Measurements from ENCODE around the gene DCDC2C.

Gene DCDC2C

GRCh38 chr2:3747032-3747654 is 43.8 kb downstream of the DCDC2C start:
- no peak for DNase-seq (ENCODE audit: low read depth)

GRCh38 chr2:3747826-3748225 is 44.5 kb downstream of the DCDC2C start:
- no peak for DNase-seq (ENCODE audit: low read depth)

GRCh38 chr2:3749201-3749600 is 45.8 kb downstream of the DCDC2C start:
- DNase-seq (ENCODE audit: low read depth): no peak

- DNase-seq (ENCODE audit: low read depth): no peak
Observed at GRCh38 chr2:3751251-3751650, 47.9 kb downstream of the DCDC2C start.

GRCh38 chr2:3751806-3752205 is 48.4 kb downstream of the DCDC2C start:
- no peak for DNase-seq (ENCODE audit: low read depth)

GRCh38 chr2:3752376-3752775 is 49.0 kb downstream of the DCDC2C start:
- DNase-seq (ENCODE audit: low read depth): no peak

GRCh38 chr2:3753561-3753960 is 50.2 kb downstream of the DCDC2C start:
- no peak for DNase-seq (ENCODE audit: low read depth)

GRCh38 chr2:3754280-3754679 is 50.9 kb downstream of the DCDC2C start:
- no peak for DNase-seq (ENCODE audit: low read depth)

GRCh38 chr2:3754795-3755194 is 51.4 kb downstream of the DCDC2C start:
- no peak for DNase-seq (ENCODE audit: low read depth)

GRCh38 chr2:3755277-3755676 is 51.9 kb downstream of the DCDC2C start:
- no peak for DNase-seq (ENCODE audit: low read depth)

- no peak for DNase-seq (ENCODE audit: low read depth)
Observed at GRCh38 chr2:3756306-3756705, 52.9 kb downstream of the DCDC2C start.

GRCh38 chr2:3758906-3759305 is 55.5 kb downstream of the DCDC2C start:
- DNase-seq (ENCODE audit: low read depth): no peak

GRCh38 chr2:3759331-3759730 is 56.0 kb downstream of the DCDC2C start:
- DNase-seq (ENCODE audit: low read depth): no peak

- no peak for DNase-seq (ENCODE audit: low read depth)
Observed at GRCh38 chr2:3759761-3760160, 56.4 kb downstream of the DCDC2C start.

GRCh38 chr2:3761272-3761671 is 57.9 kb downstream of the DCDC2C start:
- no peak for DNase-seq (ENCODE audit: low read depth)

GRCh38 chr2:3762771-3763447 is 59.5 kb downstream of the DCDC2C start:
- DNase-seq (ENCODE audit: low read depth): no peak

- DNase-seq (ENCODE audit: low read depth): no peak
Observed at GRCh38 chr2:3766824-3767223, 63.4 kb downstream of the DCDC2C start.

- DNase-seq (ENCODE audit: low read depth): no peak
Observed at GRCh38 chr2:3768960-3769765, 65.8 kb downstream of the DCDC2C start.

- DNase-seq (ENCODE audit: low read depth): no peak
Observed at GRCh38 chr2:3769766-3770165, 66.4 kb downstream of the DCDC2C start.

GRCh38 chr2:3770724-3771415 is 67.5 kb downstream of the DCDC2C start:
- no peak for DNase-seq (ENCODE audit: low read depth)

- DNase-seq (ENCODE audit: low read depth): no peak
Observed at GRCh38 chr2:3771576-3771975, 68.2 kb downstream of the DCDC2C start.

- no peak for DNase-seq (ENCODE audit: low read depth)
Observed at GRCh38 chr2:3774336-3774735, 71.0 kb downstream of the DCDC2C start.

GRCh38 chr2:3776311-3776710 is 72.9 kb downstream of the DCDC2C start:
- no peak for DNase-seq (ENCODE audit: low read depth)
